Osteoblast (primary cell): ENCODE data around the gene EXOC6. TPM values are rescaled to one million over a fixed set of nuclear protein-coding genes. Genes with fewer than 3 reads are reported as not detected.

ENCODE experiments used
- DNase-seq: peaks from one replicate; pipeline ENCODE4 v3.0.0; 2011; ENCODE audit warnings: low spot score, mixed read lengths; ENCODE audit not compliant: insufficient read length; ENCODE audit errors: missing footprints
- H2AFZ ChIP-seq: 2 replicates; pipeline ENCODE4 v1.6.0; 2011; ENCODE audit warnings: mild to moderate bottlenecking, low read length
- H3K27ac ChIP-seq: 2 replicates; pipeline ENCODE4 v1.5.1; 2011; ENCODE audit warnings: mild to moderate bottlenecking, low read depth, low read length, moderate library complexity
- H3K27me3 ChIP-seq: 2 replicates; pipeline ENCODE4 v1.6.0; 2012; ENCODE audit warnings: mild to moderate bottlenecking, control low read depth, inconsistent platforms, low read length, moderate library complexity; ENCODE audit not compliant: insufficient read depth
- H3K36me3 ChIP-seq: 2 replicates; pipeline ENCODE4 v1.5.1; 2011; ENCODE audit warnings: mild to moderate bottlenecking, low read length, control low read depth, moderate library complexity; ENCODE audit not compliant: insufficient read depth
- H3K4me1 ChIP-seq: 2 replicates; pipeline ENCODE4 v1.5.1; 2011; ENCODE audit warnings: mild to moderate bottlenecking, low read length, control low read depth, moderate library complexity; ENCODE audit not compliant: insufficient read depth
- H3K4me2 ChIP-seq: 2 replicates; pipeline ENCODE4 v1.6.0; 2011; ENCODE audit warnings: mild to moderate bottlenecking, low read length; ENCODE audit not compliant: insufficient read depth
- H3K4me3 ChIP-seq: fragments of 200-600 bp; sonication (generic); 3 replicates; pipeline ENCODE4 v1.5.1; 2012; ENCODE audit warnings: mild to moderate bottlenecking, low read length, inconsistent platforms; ENCODE audit not compliant: insufficient read depth
- H3K79me2 ChIP-seq: 2 replicates; pipeline ENCODE4 v1.6.0; 2012; ENCODE audit warnings: mild to moderate bottlenecking, low read length, control low read depth, inconsistent platforms; ENCODE audit not compliant: insufficient read depth
- H3K9me3 ChIP-seq: 2 replicates; pipeline ENCODE4 v1.5.1; 2011; ENCODE audit warnings: low read depth, low read length, control low read depth
- H4K20me1 ChIP-seq: 2 replicates; pipeline ENCODE4 v1.6.0; 2012; ENCODE audit warnings: mild to moderate bottlenecking, low read length, control low read depth; ENCODE audit not compliant: insufficient read depth
- total RNA-seq: library from RNA; depleted of rRNA; stranded (reverse); fragments of >200 nt; gene quantifications from 2 replicates; pipeline ENCODE4 v1.2.3, GENCODE V29; 2012
- TF ChIP-seq, protein P1 (sequence below): IDR thresholded peaks from 2 replicates; pipeline ENCODE4 v1.5.1; 2011; ENCODE audit warnings: mild to moderate bottlenecking, low read depth, low read length, moderate library complexity; ENCODE audit errors: extremely low read depth

EXOC6 gene
- total RNA-seq, 1 donor, result 8.7 TPM

DNA sequence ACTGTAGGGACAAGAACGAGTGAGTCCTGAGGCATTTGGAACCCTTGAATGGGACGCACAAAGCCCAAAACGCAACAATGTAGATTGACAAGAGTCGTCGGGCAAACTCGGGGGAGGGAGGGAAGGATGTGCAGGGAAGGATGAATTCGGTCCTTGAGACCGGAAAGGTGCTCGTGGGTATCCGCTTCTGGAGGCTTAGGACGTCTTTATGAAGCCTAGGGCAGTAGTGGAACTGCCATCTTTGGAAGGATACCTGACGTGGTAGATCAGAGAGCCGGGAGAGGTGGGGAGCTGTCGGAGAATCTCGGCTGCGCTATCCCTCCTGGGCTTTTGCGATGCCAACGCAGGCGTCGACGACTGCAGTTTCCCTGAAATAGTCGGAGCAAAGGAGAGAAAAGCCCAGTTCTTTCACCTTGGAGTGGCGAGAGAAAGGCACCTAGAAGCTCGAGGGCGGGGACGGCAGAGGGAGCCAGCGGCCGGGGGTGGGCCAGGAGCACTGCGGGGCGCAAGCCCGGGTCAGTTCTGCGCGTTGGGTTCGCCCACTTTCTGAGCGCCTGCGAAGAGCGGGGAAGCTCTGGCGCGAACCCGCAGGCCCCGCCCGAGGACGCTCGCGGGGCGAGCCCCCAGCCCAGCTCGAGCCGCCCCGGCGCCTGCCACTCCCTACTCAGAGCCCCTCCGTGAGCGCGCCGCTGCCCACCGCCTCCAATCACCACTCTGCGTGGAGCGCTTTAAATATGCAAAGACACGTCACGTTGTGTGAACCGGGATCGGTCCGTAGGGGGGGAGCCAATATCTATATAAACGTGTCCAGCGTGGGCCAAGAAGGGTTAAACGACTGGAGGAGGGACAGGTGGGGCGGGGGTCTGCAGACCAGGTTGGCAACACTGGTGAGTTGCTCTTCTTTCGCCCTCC is 211.9 kb downstream of the EXOC6 start, which contains the start of gene CYP26C1:
Gene CYP26C1 (plus strand): TSS at position 824 of the 912 bp plus-strand sequence. CDS start 466 bp downstream, outside the sequence.
- peak within 1 kb of the TSS; percentile 48 for H3K4me2 ChIP-seq
- H3K4me3 ChIP-seq, result peak within 1 kb of the TSS; percentile 33
- TF ChIP-seq, protein P1, sequence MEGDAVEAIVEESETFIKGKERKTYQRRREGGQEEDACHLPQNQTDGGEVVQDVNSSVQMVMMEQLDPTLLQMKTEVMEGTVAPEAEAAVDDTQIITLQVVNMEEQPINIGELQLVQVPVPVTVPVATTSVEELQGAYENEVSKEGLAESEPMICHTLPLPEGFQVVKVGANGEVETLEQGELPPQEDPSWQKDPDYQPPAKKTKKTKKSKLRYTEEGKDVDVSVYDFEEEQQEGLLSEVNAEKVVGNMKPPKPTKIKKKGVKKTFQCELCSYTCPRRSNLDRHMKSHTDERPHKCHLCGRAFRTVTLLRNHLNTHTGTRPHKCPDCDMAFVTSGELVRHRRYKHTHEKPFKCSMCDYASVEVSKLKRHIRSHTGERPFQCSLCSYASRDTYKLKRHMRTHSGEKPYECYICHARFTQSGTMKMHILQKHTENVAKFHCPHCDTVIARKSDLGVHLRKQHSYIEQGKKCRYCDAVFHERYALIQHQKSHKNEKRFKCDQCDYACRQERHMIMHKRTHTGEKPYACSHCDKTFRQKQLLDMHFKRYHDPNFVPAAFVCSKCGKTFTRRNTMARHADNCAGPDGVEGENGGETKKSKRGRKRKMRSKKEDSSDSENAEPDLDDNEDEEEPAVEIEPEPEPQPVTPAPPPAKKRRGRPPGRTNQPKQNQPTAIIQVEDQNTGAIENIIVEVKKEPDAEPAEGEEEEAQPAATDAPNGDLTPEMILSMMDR, result no peak
- H3K79me2 ChIP-seq, result no peaks in the 10 kb centered on the region
- H3K9me3 ChIP-seq, result no peaks in the 10 kb centered on the region
- no peak within 1 kb of the TSS for H3K27ac ChIP-seq
- peaks cover 68% of the 10 kb centered on the region for H3K27me3 ChIP-seq
- no peaks in the 10 kb centered on the region for H3K36me3 ChIP-seq
- DNase-seq, result peak; percentile 54
- H2AFZ ChIP-seq, result no peak within 1 kb of the TSS
- H3K4me1 ChIP-seq, result peaks cover 6% of the 10 kb centered on the region
- no peaks in the 10 kb centered on the region for H4K20me1 ChIP-seq

DNA sequence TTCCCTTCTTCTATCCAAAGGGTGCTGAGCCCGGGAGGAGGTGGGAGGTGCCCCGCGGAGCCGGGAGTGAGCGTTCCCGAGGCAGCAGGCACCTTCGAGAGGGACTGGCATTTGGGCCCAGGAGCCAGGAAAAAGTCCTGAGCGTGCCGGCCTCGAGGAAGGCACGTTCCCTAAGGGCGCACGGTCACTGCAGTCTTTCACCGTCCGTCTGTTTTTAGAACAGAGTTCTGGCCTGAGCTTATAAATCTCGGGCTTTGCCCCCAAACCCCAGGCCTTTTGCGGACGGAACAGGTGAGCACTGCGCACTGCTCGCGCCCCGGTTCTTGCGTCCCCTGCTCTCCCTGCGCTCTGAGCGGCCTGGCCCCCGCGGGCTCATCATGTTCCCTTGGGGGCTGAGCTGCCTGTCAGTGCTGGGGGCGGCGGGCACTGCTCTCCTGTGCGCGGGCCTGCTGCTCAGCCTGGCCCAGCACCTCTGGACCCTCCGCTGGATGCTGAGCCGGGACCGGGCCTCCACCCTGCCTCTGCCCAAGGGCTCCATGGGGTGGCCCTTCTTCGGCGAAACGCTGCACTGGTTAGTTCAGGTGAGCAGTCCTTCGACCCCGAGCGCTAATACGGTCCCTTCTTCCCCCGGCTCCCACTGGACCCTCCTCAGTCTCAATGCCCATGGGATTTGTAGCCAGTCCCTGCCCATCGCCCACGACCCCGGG is 212.7 kb downstream of the EXOC6 start:
- TF ChIP-seq, protein P1, result no peak
- Histone ChIP-seq H3K27me3 (peaks cover 74% of the 10 kb centered on the region), H3K36me3 (no peaks in the 10 kb centered on the region), H3K27ac (no peak overlapping the region), H4K20me1 (no peaks in the 10 kb centered on the region), H3K79me2 (no peaks in the 10 kb centered on the region), H3K4me2 (peak overlapping the region; percentile 48), H3K4me3 (peak overlapping the region; percentile 33), H3K9me3 (no peaks in the 10 kb centered on the region), H3K4me1 (peaks cover 6% of the 10 kb centered on the region), H2AFZ (no peak overlapping the region)
- DNase-seq, result peak; percentile 86

DNA sequence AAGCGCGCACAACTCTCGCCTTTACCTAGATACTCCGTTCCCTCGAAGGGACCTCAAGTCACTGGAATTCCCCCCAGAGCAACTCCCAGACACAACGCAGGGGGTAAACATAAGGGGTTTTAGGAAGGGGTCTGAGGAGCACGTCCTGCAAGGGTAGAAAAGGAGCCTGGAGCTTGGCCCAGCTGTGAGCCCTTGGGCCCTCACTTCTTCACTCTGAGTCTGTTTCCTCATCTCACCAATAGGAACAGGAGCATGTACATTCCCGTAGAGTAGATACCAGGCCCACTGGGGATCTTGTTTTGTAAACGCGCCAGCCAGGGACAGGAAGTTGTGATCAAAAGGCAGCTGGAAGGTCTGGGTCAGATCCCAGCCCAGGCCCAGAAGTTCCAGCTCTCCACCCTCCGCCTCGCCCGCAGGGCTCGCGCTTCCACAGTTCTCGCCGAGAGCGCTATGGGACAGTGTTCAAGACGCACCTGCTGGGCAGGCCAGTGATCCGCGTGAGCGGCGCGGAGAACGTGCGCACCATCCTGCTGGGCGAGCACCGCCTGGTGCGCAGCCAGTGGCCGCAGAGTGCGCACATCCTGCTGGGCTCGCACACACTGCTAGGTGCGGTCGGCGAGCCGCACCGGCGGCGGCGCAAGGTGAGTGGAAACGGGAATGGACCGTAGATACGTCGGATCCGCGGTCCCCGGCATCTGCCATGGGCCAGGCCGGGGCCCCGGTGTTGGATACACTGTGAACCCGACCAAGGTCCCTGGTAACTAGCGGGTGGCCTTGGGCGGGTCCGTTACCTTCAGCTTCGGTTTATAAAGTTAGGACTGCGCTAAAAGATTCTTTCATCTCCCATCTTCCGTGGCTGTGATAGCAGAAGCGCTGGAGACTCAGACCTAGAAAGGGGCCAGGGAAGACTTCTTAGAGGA is 213.5 kb downstream of the EXOC6 start:
- Histone ChIP-seq H3K4me1 (peaks cover 6% of the 10 kb centered on the region), H3K4me2 (peak overlapping the region; percentile 81), H3K79me2 (no peaks in the 10 kb centered on the region), H3K27me3 (peaks cover 80% of the 10 kb centered on the region), H3K4me3 (peak overlapping the region; percentile 54), H3K9me3 (no peaks in the 10 kb centered on the region), H3K27ac (no peak overlapping the region), H2AFZ (no peak overlapping the region), H3K36me3 (no peaks in the 10 kb centered on the region), H4K20me1 (no peaks in the 10 kb centered on the region)
- TF ChIP-seq, protein P1, result no peak
- DNase-seq, result peak; percentile 95
